Ishikawa (cell line): ENCODE results near the gene COG8.

ENCODE experiments used
- CEBPB ChIP-seq: IDR thresholded peaks from 2 replicates; pipeline ENCODE4 v1.6.1; 2012
- TAF1 ChIP-seq: IDR thresholded peaks from 2 replicates; pipeline ENCODE4 v1.6.1; 2012; ENCODE audit warnings: low read depth, mild to moderate bottlenecking

- TF ChIP-seq TAF1 (no peak), CEBPB (no peak)
These were observed 14.6 kb downstream of the COG8 start for GRCh38 chr16:69324585-69325253.
